HG03442 (cell line): ENCODE results near the gene GPR34.
A peak's percentile ranks its signal among the peaks of the same experiment; 100 is the strongest.
"Not testable (repeated sequence)": the region's sequence is repeated elsewhere in the genome, so short reads cannot be mapped to it uniquely, and the experiment has no call there.

ENCODE experiments used
- ATAC-seq: cut with Tn5 transposase; IDR thresholded peaks from one replicate; pipeline ENCODE4 v1.9.1; 2021; ENCODE audit warnings: mild to moderate bottlenecking, moderate library complexity; ENCODE audit not compliant: unreplicated experiment

GPR34 gene

DNA sequence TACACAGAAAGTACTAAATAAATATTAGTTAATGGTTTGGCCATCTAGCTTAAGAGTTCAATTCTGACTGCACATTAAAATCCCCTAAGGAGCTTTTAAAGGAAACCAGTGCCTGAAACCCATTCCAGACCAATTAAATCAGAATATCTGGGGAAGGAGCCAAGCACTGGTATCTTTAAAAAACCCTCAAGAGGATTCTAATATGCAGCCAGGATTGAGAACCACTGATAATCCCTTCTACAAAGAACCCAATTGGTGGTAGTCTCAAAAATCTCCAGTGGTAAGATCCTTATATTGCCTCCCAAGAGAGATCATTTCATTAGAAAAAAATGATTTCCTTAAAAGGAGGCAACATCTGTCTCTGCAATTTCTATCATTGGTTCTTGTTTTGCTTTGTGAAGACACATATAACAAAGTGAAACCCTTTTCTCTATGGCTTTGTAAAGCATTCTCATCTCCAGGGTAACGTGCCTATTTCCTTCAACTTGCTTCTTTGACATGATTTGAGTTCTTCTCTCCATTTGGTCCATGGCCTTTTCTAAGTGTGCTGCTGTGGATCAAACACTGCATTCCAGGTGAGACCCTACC is 3.5 kb downstream of the GPR34 start:
- ATAC-seq, result no peak

DNA sequence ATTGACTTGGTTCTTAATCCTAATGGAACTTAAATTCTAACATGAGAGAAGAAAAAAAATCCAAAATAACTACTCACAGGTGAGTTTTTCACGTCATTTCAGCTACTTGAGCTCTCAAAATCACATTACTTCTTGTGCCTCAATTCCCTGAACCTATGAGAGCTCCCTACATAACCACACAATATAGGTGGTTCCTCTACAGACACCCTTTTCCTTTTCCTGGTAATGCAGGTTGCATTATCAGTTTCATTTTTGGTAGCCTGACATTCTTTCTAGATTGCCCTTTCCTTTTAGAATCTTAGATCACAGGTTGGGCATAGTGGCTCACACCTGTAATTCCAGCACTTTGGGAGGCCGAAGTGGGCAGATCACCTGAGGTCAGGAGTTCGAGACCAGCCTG is 4.3 kb downstream of the GPR34 start:
- no peak for ATAC-seq

DNA sequence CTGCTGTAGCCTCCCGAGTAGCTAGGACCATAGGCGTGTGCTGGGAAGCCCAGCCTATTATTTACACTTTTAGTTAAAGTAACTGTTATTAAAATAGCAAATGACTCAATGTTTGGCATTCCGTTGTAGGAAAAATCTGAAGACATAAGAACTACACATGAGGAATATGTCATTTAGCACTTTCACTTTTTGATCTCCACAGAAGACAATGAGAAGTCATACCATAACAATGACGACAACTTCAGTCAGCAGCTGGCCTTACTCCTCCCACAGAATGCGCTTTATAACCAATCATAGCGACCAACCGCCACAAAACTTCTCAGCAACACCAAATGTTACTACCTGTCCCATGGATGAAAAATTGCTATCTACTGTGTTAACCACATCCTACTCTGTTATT is 6.7 kb downstream of the GPR34 start:
- no peak for ATAC-seq

DNA sequence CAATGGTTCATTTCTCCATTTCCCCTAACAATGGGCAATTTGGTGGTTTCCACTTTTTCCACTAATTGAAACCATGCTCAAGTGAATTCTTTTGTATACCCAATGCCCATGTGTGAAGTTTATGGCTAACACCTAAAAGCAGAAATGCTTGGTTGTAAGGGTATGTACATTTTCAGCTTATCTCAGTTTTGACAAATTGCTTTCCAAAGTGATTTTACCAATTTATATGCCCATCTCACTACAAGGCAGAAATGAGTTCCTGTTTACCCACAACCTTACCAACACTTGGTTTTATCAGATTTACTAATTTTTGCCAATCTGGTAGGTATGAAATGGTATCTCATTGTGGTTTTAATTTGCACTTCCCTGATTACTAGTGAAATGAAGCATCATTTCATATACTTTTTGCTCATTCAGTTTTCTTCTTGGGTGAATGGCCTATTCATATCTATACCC is 14.8 kb downstream of the GPR34 start:
- no peak for ATAC-seq

DNA sequence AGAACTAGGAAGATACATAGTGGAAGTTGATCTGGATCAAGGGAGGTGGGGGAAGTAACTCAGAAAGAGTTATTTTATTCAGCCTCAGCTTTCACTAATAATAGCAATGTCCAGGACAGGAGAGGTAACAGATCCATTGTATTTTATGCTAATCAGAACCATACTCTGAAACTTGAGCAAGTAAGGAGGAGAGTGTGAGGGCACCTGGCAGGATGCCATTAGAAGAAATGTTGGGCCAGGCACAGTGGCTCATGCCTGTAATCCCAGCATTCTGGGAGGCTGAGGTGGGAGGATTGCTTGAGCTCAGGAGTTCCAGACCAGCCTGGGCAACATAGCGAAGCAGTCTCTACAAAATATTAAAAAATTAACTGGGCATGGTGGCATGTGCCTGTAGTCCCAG is 16.3 kb downstream of the GPR34 start:
- ATAC-seq, result no peak

DNA sequence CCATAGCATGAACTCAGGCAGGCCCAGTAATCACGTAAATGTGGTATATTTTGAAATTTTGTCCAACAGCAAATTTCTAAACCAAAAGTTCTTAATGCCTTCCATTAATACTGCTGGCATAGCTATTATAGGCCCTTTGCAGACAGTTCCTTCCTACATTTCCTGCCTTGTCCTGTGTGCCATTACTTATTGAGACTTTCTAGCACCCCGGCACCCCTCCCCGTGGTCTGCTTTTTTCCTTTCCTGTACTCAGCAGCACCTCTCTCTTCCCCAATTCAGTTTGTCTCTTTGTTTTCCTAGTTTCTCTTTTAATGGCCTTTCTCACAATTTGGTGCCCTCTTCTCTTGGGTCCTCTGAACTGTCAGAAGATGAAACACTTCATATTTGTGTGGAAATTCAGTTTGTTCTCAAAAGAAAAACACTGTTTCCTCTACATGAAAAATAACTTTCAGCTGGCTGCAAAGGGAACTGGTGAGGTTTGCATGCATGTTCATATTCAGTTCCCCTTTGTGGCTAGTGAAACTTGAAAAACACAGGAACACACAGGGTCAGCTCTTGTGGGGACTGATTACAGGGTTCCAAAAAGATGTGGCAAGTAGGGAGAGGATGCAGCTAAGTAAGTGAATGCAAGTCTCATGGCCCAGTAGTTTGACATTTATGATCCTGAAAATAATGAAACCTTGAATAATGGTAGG is 17.1 kb downstream of the GPR34 start:
- ATAC-seq, result peak; percentile 91

DNA sequence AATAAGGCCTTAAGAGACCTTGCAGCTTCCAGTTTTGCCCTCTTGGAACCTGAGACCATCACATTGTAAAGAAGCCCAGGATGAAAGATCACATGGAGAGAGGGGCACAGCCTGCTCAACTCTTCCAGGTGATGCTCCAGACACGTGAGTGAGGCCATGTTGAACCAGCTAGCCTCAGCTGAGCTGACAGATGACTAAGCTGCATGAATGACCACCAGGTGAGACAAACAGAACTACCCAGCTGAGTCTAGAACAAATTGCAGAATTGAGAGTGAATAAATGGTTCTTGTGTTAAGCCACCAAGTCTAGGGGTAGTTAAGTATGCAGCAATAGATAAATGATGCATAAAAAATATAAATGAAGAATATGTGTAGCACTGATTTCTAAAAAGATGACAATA is 18.4 kb downstream of the GPR34 start:
- ATAC-seq, result no peak

DNA sequence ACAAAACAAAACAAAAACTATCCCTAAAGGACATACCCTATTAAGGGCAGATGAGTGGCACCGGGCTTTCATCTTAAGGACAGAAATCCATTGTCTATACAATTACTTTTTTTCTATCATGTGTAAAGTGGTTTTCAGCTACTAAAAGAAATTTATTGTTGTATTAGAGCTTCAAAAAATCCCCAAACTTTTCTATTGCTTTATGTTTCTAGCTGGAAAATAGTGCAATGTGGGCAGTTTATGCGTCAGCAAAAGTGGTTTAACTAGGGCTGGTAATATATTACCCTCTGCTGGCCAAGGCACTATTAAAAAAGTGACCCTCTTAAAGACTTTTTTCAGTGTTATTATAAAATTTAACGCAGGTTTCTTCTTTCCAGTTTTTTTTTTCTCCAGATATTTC is 19.7 kb downstream of the GPR34 start:
- ATAC-seq, result no peak

DNA sequence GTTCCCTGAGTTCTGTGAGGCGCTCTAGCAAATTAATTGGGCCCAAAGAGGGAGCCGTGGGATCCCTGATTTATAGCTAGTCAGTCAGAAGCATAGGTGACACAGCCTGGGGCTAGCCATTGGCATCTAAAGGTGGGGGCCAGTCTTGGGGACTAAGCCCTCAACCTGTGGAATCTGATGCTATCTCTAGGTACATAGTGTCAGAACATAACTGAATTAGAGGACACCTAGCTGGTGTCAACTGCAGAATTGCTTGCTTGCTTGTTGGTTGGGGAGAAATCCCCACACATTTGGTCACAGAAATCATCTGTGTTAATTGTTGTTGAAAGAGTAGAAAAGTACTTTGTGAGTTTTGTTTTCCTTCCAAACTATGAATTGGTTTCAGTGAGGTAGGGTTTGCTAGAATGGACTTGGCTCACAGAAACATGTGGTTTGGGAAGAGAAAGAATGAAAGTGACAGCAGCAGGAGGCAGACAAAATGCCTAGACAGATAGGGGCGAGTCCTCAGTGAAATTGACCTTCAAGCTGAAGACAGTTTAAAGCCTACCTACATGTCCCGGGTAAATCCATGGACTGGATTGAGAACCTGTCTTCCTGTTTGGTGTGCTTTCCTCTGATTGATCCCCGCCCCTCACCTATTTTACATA is 22.4 kb downstream of the GPR34 start:
- ATAC-seq, result no peak

DNA sequence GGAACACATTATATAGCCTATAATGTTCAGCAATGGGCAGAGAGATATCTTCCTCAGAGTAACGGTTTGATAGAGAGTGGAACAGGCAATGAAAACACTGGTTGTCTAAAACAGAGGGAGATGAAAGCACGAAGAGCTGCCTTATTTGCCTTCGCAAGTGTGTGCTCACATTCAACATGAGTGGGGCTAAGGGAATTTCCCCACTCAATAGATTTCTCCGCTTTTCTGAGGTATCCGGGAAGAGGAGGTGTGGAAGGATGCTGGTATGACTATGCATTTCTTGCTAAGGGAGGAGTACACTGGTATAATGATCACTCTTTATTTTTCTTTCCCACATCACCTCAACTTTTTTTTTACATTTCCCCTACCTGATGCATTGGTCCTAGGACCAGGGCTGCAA is 27.4 kb downstream of the GPR34 start:
- no peak for ATAC-seq

DNA sequence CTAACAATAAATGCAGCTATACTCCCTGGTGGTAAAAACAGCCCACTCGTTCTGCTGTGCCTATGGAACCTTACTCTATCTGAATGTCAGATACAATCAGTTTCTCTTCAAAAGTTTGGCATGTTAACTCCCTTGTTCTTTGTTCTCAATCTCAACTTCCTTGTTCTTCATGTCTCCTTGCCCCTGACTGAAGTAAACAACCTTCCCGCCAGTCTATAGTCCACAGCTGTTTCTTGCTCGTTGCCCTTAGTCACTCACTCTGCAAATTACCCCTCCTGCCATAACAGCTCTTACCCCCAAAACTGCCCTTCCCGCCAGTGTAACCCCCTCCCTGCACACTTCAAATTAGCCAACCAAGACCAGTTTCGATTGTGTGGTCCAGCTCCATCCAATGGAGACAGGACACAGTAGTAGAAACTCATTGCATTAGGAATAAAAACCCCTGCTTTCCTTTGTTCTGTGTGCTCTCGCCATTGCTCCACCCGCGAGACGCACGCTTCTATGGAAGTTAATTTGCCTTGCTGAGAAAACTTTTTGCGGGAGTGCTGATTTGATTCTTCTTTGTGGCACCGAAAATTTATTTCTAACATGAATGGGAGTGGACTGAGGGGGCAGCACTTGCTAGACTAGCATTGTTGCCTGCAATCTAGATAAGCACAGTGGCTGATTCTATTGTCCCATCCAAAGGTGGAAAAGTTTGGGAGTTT is 28.1 kb downstream of the GPR34 start:
- no peak for ATAC-seq

DNA sequence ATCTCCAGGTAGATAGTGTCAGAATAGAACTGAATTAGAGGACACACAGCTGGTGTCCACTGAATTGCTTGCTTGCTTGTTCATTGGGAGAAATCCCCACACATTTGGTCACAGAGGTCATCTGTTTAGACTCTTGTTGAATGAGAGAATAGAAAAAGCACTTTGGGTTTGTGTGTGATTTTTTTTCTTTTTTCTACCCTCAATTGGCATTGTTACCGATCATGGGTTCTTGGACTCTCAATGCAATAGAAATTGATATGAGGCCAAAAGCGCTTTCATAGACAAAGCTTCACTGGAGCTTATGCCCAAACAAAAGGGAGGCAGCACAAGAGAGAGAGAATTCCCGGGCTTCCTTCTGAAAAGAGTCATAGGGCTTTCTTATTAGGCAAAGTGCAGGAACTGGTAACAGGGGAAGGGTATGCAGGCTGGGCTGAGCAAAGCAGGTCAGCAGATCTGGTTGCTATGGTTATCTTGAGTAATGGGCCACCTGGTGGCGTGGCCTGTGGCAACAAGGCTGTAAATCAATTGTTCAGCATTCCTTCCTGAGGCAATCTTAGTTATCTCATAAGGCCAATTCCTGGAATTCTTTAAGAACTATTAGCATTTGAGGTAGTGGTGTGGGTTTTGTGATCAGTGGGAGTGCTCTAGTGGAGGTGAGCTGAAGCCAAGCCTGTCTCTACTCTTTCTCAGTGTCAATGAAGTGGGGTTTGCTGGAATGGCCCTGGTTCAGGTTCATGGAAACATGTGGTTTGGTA is 29.9 kb downstream of the GPR34 start:
- ATAC-seq, result no peak

DNA sequence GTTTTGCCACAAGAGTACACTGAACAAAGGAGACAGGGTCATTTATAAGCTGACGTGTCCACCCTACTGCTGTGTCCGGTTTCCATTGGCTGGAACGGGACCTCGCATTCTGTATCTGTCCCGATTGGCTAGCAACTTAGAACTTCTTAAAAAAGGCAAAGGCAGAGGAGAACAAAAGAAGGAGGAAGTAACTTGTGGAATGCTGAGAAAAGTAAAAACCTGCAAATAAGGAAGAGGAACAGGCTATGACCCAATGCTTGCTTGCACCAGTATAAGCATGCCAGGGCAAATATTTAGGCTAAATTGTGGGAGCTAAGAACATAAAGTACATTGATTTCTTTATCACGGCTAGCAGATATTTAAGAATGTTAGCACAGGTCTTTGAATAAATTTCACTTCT is 30.8 kb downstream of the GPR34 start:
- not testable (repeated sequence) for ATAC-seq

DNA sequence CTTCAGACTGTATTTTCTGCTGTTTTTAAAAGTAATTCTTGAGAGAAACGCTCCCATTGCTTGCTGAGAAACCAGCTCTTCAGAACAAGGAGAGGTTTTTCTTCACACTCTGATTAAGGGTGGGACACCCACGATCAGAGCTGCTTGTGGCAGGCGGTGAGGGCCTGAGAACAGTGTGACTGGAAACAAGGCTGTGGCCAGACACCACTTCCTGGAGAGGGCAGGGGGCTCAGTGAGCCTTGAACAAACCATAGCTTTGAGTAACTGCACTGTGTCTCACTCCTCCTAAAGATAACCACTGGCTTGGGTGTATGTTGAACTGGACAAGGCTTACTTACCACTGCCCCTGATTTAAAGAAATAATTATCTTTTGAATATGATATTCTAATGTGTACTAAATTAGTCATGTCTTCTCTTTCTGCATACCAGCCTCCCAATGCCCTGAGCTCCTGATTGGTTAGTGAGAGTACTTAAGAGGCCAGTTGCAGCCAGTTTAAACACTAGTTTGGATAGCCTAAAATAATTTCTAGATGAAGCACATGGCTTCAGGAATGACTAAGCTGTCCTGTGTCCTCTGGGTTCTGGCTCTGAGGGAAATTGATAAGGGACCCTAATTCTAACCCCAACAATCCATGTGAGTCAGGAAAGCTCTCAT is 31.5 kb downstream of the GPR34 start:
- ATAC-seq, result peak; percentile 86

DNA sequence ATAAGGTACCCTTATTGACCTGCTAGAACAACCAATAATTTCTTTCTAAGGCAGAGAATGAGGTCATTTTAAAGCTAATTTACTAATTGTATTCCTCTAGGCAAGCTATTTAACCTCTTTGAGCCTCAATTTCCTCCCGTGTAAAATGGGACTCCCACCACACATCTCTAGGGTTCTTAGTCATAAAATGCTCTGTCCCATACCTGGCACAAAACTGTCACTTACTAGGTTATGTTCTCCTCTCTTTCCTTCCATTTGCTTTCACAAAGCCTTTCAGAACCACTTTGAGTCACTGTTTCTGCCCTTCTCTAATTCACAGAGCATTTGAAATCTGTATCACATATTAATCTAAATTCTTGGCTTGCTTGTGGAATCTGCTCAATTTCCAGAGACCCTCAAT is 32.8 kb downstream of the GPR34 start:
- peak; percentile 37 for ATAC-seq

DNA sequence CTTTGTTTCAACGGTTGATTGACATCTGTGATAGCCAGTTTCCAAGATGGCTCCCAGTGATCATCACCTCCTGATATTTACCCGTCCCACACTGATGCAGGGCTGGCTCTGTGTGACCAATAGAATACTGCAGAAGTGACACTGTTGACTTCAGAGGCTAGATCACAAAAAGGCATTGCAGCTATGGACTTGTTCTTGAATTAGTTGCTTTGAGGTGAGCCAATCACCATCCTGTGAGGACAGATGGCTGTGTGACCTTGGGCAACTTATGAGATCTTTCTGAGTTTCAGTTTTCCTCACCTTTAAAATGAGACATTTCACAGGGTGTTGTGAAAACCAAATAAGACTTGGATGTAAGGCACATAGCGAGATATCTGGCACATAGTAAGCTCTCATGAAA is 33.4 kb downstream of the GPR34 start:
- no peak for ATAC-seq

DNA sequence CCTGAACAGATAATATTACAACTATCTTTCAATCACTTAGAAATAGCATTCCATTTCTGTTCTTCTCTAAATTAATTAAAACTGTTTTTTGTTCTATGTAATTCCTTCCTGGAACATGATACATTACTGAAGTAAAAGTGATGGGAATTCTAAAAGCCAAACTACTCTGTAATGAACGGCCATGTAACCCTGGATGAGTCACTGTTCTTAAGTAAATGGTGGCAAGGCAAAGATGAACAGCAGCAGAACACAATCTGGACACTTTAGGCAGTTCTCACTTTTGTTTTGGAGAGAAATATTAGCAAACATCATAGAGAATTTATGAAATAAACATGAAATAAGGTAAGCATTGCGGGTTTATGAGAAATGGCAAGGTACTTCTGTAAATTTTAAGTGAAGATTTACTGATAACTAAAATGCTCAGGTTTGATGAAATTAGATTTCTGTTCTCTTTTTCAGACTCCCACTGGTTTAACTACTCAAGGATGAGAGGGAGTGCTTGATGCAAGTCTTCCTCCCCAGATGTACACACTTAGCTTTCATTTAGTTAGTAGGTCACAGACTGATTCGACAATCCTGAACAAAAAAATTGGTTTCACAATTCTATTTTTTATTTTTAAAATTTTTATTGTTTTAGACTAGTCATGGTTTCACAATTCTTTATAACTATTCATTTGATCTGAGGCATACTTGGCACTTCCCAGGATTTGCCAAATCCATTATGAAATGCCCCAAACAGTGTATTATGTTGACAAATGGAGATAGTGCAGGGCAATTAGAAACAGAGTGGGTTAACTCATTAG is 34.2 kb downstream of the GPR34 start:
- ATAC-seq, result no peak

DNA sequence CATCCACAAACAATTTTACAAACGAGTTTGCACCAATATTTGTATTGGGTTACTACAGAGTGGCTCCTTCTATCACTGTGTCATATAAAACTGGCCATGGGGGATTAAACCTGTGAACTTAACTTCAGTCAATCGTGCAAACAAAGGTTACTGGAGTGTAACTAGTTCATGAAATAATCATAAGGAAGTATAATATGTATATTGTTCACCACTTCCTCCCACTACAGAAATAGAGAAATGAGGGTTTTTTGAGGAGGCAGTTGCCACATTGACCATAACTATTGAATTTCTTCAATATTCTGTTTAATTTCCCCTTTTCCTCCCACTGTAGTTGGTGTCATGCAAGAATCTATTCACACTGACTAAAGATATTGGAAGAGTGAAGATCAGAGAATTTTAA is 35.1 kb downstream of the GPR34 start, which contains the start of gene GPR82:
Gene GPR82 (plus strand): TSS at position 356 of the 400 bp plus-strand sequence. CDS start 2,846 bp downstream, outside the sequence.
- no peak for ATAC-seq

DNA sequence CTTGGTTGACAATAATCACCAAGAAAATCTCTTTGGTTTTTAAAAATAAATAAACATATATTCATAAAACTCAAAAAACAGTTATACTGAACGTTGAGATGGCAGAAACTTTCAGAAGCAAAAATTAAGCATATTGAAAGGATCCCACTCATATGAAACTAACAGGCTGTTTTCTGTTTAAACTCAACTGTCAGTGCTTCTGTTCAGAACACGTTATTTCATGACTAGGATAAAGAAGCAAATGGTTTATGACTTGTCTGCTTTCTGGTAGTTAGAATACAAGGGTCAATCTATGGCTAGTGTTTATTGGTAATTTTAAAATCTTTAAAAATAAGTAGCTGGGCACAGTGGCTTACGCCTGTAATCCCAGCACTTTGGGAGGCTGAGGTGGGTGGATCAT is 39.4 kb downstream of the GPR34 start:
- ATAC-seq, result no peak

DNA sequence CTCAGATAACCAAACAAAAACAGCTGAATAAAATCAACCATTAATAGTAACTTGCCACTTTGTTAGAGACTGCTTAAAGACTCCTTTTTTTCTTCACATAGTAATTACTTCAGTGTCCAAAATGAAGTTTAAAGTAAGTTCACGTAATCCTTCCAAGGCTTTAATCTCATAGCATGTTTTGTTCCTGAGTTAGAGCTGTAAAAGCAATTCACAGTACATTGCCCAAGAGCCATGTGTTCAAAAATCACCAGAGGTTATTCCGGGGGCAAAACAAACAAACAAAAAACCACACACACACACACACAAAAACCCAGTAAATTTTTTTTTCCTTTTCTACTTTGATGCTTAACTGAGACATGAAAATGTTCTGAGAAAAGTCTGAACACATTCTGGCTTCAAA is 41.3 kb downstream of the GPR34 start:
- no peak for ATAC-seq
